Right cardiac atrium (tissue), 5 donors: ENCODE results near the gene DUSP1. TPM values are rescaled to one million over a fixed set of nuclear protein-coding genes. Genes with fewer than 3 reads are reported as not detected.

Experiments used
- ATAC-seq, 2 donors: fragments of 200-7000 bp; cut with Tn5 transposase; one replicate each; pipeline versions ENCODE4 v1.8.0 to v1.9.1; 2020; ENCODE audit warnings: moderate library complexity in 2 of 2, mild to moderate bottlenecking in 1 of 2
- DNase-seq, 3 donors: peaks; one replicate each; pipeline ENCODE4 v3.0.0-alpha.2; 2020
- H3K27ac ChIP-seq: one replicate; pipeline ENCODE4 v1.5.1; 2013; ENCODE audit warnings: mild to moderate bottlenecking, low read length, control low read depth, moderate library complexity
- H3K27me3 ChIP-seq: one replicate; pipeline ENCODE4 v1.6.1; 2013; ENCODE audit not compliant: control insufficient read depth, insufficient read depth
- H3K4me1 ChIP-seq: one replicate; pipeline ENCODE4 v1.6.1; 2013; ENCODE audit warnings: low read length; ENCODE audit not compliant: control insufficient read depth, insufficient read depth
- H3K4me3 ChIP-seq: one replicate; pipeline ENCODE4 v1.5.1; 2013; ENCODE audit warnings: low read length, control low read depth
- H3K9me3 ChIP-seq: one replicate; pipeline ENCODE4 v1.6.1; 2013; ENCODE audit warnings: low read length; ENCODE audit not compliant: control insufficient read depth
- WGBS: extraction: QIAGEN DNeasy Blood & Tissue Kit; methylation state at CpG from one replicate; pipeline ENCODE4 v1.1.7; 2013; 5-methylcytosine and 5-hydroxymethylcytosine counted together
- intact Hi-C, 4 donors: fragments of 100-400 bp; cut with DNase I; formaldehyde crosslinking; loops; one replicate each; pipeline versions ENCODE4 v1.11.0 to v1.14.0; 2022 to 2023
- polyA plus RNA-seq: library from polyadenylated mRNA; stranded (reverse); fragments of 200-250 nt; gene quantifications from one replicate; pipeline ENCODE4 v1.2.3, GENCODE V29; 2013
- total RNA-seq, 4 donors: library from RNA; stranded (reverse); fragmentation: NEBNext Ultra II Directional; extraction: Animal tissue kit (Norgen Biotek cat#: 25700); gene quantifications; one replicate each; pipeline ENCODE4 v1.2.1, GENCODE V29; 2021
- donor health status: healthy with polysubstance abuse.
- donor health status: DM: no; HTN: yes; CAD: no.
- donor health status: DM: no; HTN: no; CAD: no.
- donor health status: DM: no; HTN: yes; CAD: no; lungs with severe emphysema.
- donor health status: DM: yes; HTN: yes; CAD: no.

The DUSP1 gene
- total and polyA plus RNA-seq, 5 donors = 78.7 to 247 (median 97.6) TPM

- no peaks in the 10 kb centered on the region for H3K27me3 ChIP-seq
- WGBS = 29% methylated on average over 20 of the region's 20 CpGs
- H3K9me3 ChIP-seq = no peaks in the 10 kb centered on the region
- peak overlapping the region; percentile 79 for H3K4me3 ChIP-seq
- ATAC-seq (no peak), DNase-seq (peak in 2 of 3 donors; percentile 67 to 72)
- intact Hi-C loops = loop anchor here in 3 of 4 donors (2.0 to 5.0 kb wide), 4 partner anchors 51 to 164 kb away; no protein-coding TSS in a partner anchor
- H3K4me1 ChIP-seq = peaks cover 5% of the 10 kb centered on the region
- peak overlapping the region; percentile 95 for H3K27ac ChIP-seq
Observed at GRCh38 chr5:172768573-172769341, 2.2 kb downstream of the DUSP1 start.

DNA sequence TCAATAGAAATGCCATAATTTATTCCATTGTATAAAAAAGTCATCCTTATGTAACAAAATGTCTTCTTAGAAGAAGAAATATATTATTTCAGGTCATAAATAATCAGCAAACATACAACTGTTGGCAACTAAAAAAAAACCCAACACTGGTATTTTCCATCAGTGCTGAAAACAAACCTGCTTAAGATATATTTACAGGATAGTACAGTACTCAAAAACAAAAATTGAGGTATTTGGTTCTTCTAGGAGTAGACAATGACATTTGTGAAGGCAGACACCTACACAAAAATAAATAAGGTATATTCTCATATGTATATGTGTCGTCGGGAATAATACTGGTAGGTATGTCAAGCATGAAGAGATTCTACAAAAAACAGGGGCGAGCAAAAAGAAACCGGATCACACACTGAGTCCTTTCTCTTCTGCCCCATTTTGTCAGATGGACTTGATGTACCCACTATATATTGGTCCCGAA is 2.9 kb downstream of the DUSP1 start:
- intact Hi-C loops = loop anchor here in 3 of 4 donors (2.0 to 5.0 kb wide), 4 partner anchors 51 to 164 kb away; no protein-coding TSS in a partner anchor

DNA sequence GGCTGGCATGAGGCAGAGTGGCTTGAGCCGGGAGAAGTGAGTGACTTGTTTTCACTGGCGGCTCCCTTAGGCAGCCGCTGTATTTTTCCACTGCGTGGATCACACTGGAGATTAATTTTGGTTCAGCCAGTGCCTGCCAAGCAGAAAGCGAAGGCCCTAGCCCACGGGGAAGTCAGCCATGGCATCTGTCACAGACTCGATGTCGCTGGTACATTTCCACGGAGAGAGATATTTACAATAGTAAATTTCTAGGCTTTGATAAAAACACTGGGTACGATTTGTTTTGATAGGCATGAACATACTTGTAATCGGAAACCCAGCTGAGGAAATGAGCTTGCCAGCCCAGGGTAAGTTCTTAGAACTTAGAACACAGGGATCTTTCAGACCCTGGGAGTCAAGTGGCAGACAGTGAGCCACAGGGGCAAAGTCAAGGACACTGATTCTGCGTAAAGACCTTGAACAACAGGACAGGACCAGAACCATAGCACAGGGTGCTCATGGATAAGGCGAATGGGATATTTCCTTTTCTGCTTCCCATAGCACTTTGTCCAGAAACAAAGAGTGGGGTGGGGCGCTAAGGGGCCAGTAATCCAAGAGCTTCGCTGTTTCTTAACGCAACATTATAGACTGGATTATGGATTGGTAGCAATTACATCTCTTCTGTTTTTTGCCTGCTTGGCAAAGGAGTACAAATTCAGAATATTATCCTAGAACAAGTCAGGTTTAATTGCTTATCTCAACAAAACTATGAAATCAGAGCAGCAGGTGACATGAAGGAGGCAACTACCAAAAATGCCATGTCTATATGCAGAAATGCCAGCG is 4.5 kb downstream of the DUSP1 start:
- Histone ChIP-seq H3K9me3 (no peaks in the 10 kb centered on the region), H3K27ac (peak overlapping the region; percentile 100), H3K27me3 (no peaks in the 10 kb centered on the region), H3K4me3 (peak overlapping the region; percentile 79), H3K4me1 (peaks cover 2% of the 10 kb centered on the region)
- intact Hi-C loops = loop anchor here in 2 of 4 donors (2.0 to 5.0 kb wide), 4 partner anchors 49 to 166 kb away; no protein-coding TSS in a partner anchor
- DNase-seq = peak; percentile 89 to 94 (median 91)
- 13% methylated on average over 17 of the region's 17 CpGs for WGBS
- ATAC-seq = peak; percentile 67 to 69

More for the DNA sequence above, 2.9 kb downstream of the DUSP1 start:
- no peaks in the 10 kb centered on the region for H3K9me3 ChIP-seq
- DNase-seq = no peak
- peaks cover 3% of the 10 kb centered on the region for H3K4me1 ChIP-seq
- H3K27ac ChIP-seq = peak overlapping the region; percentile 100
- ATAC-seq = no peak
- H3K27me3 ChIP-seq = no peaks in the 10 kb centered on the region
- whole genome bisulfite sequencing = 35% methylated on average over 5 of the region's 5 CpGs
- H3K4me3 ChIP-seq = peak overlapping the region; percentile 79

DNA sequence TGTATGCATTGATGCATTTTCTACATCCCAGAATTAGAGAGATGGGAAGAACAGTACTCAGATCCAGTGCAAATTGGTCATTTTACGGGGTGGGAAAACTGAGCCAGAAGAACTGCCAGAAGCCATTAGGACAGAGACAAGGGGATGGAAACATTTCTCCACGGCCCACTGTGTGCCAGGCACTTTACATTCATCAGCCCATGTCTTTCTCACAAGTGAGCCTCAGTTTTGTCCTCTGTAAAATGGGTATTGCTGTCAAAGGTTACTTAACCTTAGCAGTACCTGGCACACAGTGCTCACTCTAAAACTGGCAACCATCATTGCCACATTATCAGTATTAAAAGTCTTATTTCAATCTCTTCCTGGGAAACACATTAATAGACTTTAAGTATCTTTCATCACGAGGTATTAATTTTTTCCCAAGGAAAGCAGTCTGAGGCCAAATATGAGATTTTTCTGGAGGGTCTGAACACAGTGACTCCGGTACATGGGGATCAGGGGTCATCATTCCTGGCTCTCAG is 5.2 kb downstream of the DUSP1 start:
- intact Hi-C loops = loop anchor here in 2 of 4 donors (2.0 to 5.0 kb wide), 4 partner anchors 49 to 166 kb away; no protein-coding TSS in a partner anchor

DNA sequence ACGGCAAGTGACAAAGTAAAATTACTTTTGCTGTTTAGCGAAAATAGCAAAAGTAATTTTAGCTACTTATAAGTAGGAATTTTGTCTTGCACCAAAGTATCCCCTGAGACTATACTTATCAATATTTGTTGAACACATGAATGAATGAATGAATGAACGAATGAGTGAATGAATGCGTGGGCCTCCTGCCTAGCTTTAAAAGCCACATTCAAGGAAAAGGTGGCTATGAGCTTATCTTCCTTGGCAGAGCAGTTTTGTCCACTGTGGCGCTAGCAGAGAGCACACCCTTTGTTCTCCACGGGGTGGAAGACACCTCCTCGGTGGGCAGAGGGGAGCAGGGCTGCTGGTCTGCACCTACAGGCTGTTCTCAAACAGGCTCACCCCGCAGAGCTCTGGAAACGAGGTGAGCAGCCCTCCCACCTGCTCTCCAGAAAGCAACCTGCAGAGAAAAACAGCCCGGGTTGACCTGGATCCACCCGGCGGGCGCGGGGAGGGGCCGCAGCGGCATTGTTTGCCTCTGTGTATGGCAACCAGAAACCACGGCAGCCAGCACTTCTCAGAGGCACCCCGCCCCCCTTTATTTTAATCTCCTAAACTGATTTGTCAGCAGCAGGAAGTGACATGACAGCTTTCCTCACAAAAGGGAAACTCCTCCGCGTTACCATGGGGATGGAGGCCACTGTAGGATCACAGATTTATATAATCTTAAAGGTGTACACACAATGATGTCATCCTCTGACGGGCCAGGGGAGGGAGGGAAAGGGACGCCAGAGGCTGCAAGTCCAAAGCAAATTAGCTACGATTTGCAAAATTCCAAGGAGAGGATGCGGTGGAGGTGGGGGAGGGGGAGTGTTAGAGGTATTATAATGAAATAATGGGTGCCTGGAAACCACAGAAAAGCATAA is 5.9 kb downstream of the DUSP1 start:
- H3K9me3 ChIP-seq = no peaks in the 10 kb centered on the region
- peak overlapping the region; percentile 100 for H3K27ac ChIP-seq
- H3K4me3 ChIP-seq = peak overlapping the region; percentile 79
- DNase-seq = peak; percentile 92 to 95 (median 95)
- no peaks in the 10 kb centered on the region for H3K27me3 ChIP-seq
- peaks cover 2% of the 10 kb centered on the region for H3K4me1 ChIP-seq
- WGBS = 6% methylated on average over 24 of the region's 24 CpGs
- ATAC-seq = peak; percentile 76 to 78
- intact Hi-C loops = loop anchor here in 2 of 4 donors (5.0 kb wide), 3 partner anchors 48 to 167 kb away; no protein-coding TSS in a partner anchor

More for the DNA sequence above, 5.2 kb downstream of the DUSP1 start:
- Histone ChIP-seq H3K4me1 (peaks cover 2% of the 10 kb centered on the region), H3K27me3 (no peaks in the 10 kb centered on the region), H3K27ac (peak overlapping the region; percentile 100), H3K9me3 (no peaks in the 10 kb centered on the region), H3K4me3 (peak overlapping the region; percentile 79)
- WGBS = 14% methylated on average over 4 of the region's 4 CpGs
- DNase-seq (no peak), ATAC-seq (peak; percentile 0 to 5)

GRCh38 chr5:172763120-172763464 is 7.9 kb downstream of the DUSP1 start:
- H3K27me3 ChIP-seq = no peaks in the 10 kb centered on the region
- ATAC-seq (no peak), DNase-seq (no peak)
- H3K4me1 ChIP-seq = peaks cover 5% of the 10 kb centered on the region
- intact Hi-C loops = no loop called here
- H3K27ac ChIP-seq = no peak overlapping the region
- no peak overlapping the region for H3K4me3 ChIP-seq
- no peaks in the 10 kb centered on the region for H3K9me3 ChIP-seq
- WGBS = 94% methylated on average over 21 of the region's 21 CpGs

GRCh38 chr5:172762214-172763119 is 8.5 kb downstream of the DUSP1 start:
- Histone ChIP-seq H3K27ac (no peak overlapping the region), H3K4me3 (no peak overlapping the region), H3K4me1 (peaks cover 5% of the 10 kb centered on the region), H3K27me3 (no peaks in the 10 kb centered on the region), H3K9me3 (no peaks in the 10 kb centered on the region)
- DNase-seq = no peak
- no peak for ATAC-seq
- 96% methylated on average over 37 of the region's 37 CpGs for WGBS
- intact Hi-C loops = no loop called here

DNA sequence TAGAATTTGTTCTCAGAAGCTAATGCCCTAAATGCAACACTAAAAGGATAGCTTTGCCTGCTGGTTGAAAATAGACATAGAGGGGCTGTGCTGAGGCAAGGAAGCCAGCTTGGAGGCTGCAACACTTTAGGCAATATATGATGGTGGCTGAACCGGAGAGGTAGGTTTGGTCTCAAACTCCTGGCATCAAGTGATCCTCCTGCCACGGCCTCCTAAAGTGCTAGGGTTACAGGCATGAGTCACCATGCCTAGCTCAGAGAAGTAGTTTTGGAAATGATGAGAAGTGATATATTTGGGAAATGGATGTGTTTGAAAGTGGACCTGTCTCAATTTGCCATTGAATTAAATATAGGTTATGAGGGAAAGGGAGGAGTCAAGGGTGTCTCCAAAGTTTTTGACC is 10.0 kb downstream of the DUSP1 start:
- whole genome bisulfite sequencing = 92% methylated on average over 2 of the region's 2 CpGs
- Histone ChIP-seq H3K27ac (no peak overlapping the region), H3K4me3 (no peak overlapping the region), H3K4me1 (peaks cover 5% of the 10 kb centered on the region), H3K27me3 (no peaks in the 10 kb centered on the region), H3K9me3 (no peaks in the 10 kb centered on the region)
- intact Hi-C loops = no loop called here
- ATAC-seq (no peak), DNase-seq (no peak)

- 93% methylated on average over 1 of the region's 1 CpG for WGBS
- intact Hi-C loops = no loop called here
- no peak overlapping the region for H3K4me3 ChIP-seq
- DNase-seq (no peak), ATAC-seq (no peak)
- H3K4me1 ChIP-seq = peaks cover 3% of the 10 kb centered on the region
- H3K27ac ChIP-seq = no peak overlapping the region
- no peaks in the 10 kb centered on the region for H3K27me3 ChIP-seq
- H3K9me3 ChIP-seq = no peaks in the 10 kb centered on the region
Observed at GRCh38 chr5:172760136-172760535, 10.9 kb downstream of the DUSP1 start.
